Prostate gland (tissue), 2 donors: ENCODE data around the gene BOC. TPM values are rescaled to one million over a fixed set of nuclear protein-coding genes. Genes with fewer than 3 reads are reported as not detected.

Source experiments
- DNase-seq: peaks from one replicate; pipeline ENCODE4 v3.0.0-alpha.2; 2019; ENCODE audit warnings: low spot score
- H3K27ac ChIP-seq, 2 donors: fragments of 200-600 bp; sonication (generic); 2 replicates each; pipeline ENCODE4 v1.5.1; 2017 to 2019
- H3K27me3 ChIP-seq: fragments of 200-600 bp; sonication (generic); replicated peaks from 2 replicates; pipeline ENCODE4 v1.5.1; 2019; ENCODE audit not compliant: insufficient read depth
- H3K36me3 ChIP-seq, 2 donors: fragments of 200-600 bp; sonication (generic); 1 replicate in 1 of 2; 2 replicates in 1 of 2; pipeline versions ENCODE4 v1.5.1 to v1.8.1; 2017 to 2019
- H3K4me1 ChIP-seq: fragments of 200-600 bp; sonication (generic); replicated peaks from 2 replicates; pipeline ENCODE4 v1.5.1; 2019
- H3K4me3 ChIP-seq, 2 donors: fragments of 200-600 bp; sonication (generic); 2 replicates each; pipeline ENCODE4 v1.5.1; 2017 to 2019
- H3K9me3 ChIP-seq: fragments of 200-600 bp; sonication (generic); 2 replicates; pipeline ENCODE4 v1.5.1; 2017
- CTCF ChIP-seq, 4 experiments: fragments of 200-600 bp in 2 of 4; fragments of 450-650 bp in 2 of 4; sonication (generic) in 2 of 4; IDR thresholded peaks; 1 replicate in 3 of 4; 2 replicates in 1 of 4; pipeline ENCODE4 v1.5.1; 2016 to 2019; ENCODE audit warnings: antibody characterized with exemption in 4 of 4, mild to moderate bottlenecking in 2 of 4, moderate library complexity in 2 of 4
- POLR2A ChIP-seq: fragments of 450-650 bp; IDR thresholded peaks from one replicate; pipeline ENCODE4 v1.6.1; 2016; ENCODE audit warnings: antibody characterized with exemption, mild to moderate bottlenecking
- POLR2AphosphoS5 ChIP-seq: sonication (generic); formaldehyde crosslinking; IDR thresholded peaks from one replicate; pipeline ENCODE4 v1.6.1; 2017; ENCODE audit warnings: antibody characterized with exemption
- WGBS: methylation state at CpG from one replicate; pipeline ENCODE4 v1.1.5; 2018; 5-methylcytosine and 5-hydroxymethylcytosine counted together
- intact Hi-C: fragments of 100-400 bp; cut with DNase I; formaldehyde crosslinking; loops from one replicate; pipeline ENCODE4 v1.14.2; 2022
- total RNA-seq, 2 donors: library from RNA; depleted of rRNA; stranded (reverse); fragments of >200 nt; gene quantifications; one replicate each; pipeline ENCODE4 v1.1.0, GENCODE V29; 2016

The BOC gene
- total RNA-seq, 2 donors from 2014 or later, result 41.4 to 42.3 TPM

GRCh38 chr3:113292933-113293332 is 81.6 kb downstream of the BOC start:
- Histone ChIP-seq H3K27ac (no peak overlapping the region), H3K27me3 (no peaks in the 10 kb centered on the region), H3K36me3 (no peaks in the 10 kb centered on the region), H3K4me1 (no peaks in the 10 kb centered on the region), H3K4me3 (no peak overlapping the region), H3K9me3 (no peaks in the 10 kb centered on the region)
- intact Hi-C loops, result no loop called here
- 97% methylated on average over 2 of the region's 2 CpGs for WGBS
- TF ChIP-seq POLR2A (no peak), CTCF (IDR thresholded peaks at IDR 0.05) (no peak), POLR2AphosphoS5 (no peak)
- no peak for DNase-seq

GRCh38 chr3:113293348-113293747 is 82.0 kb downstream of the BOC start:
- Histone ChIP-seq H3K27ac (no peak overlapping the region), H3K36me3 (no peaks in the 10 kb centered on the region), H3K4me1 (no peaks in the 10 kb centered on the region), H3K9me3 (no peaks in the 10 kb centered on the region), H3K4me3 (no peak overlapping the region), H3K27me3 (no peaks in the 10 kb centered on the region)
- DNase-seq, result no peak
- TF ChIP-seq POLR2AphosphoS5 (no peak), CTCF (IDR thresholded peaks at IDR 0.05) (no peak), POLR2A (no peak)
- intact Hi-C loops, result no loop called here
- WGBS, result 25% methylated on average over 1 of the region's 1 CpG

DNA sequence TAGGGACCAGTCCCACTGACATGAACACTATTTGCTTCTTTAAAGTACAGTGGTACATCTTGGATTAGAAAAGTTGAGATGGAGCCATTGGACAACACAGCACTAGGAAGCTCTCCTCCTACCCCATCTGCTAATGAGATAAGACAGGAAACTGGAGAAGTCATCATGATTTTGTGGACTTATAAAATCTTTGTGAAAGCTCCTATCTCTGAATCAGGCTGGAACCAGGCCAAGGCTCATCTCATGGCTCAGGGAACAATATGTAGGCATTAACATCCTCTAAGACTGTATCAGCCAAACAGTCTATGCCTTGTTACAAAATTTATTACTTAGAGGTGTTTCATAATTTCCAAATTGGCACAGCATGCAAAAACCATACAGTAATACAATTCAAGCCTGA is 84.1 kb downstream of the BOC start:
- TF ChIP-seq POLR2AphosphoS5 (no peak), CTCF (IDR thresholded peaks at IDR 0.05) (no peak), POLR2A (no peak)
- Histone ChIP-seq H3K4me3 (no peak overlapping the region), H3K36me3 (no peaks in the 10 kb centered on the region), H3K27me3 (no peaks in the 10 kb centered on the region), H3K9me3 (no peaks in the 10 kb centered on the region), H3K27ac (no peak overlapping the region), H3K4me1 (no peaks in the 10 kb centered on the region)
- intact Hi-C loops, result no loop called here
- no peak for DNase-seq

- 58% methylated on average over 2 of the region's 2 CpGs for WGBS
- Histone ChIP-seq H3K9me3 (no peaks in the 10 kb centered on the region), H3K4me1 (no peaks in the 10 kb centered on the region), H3K4me3 (no peak overlapping the region), H3K27ac (no peak overlapping the region), H3K27me3 (no peaks in the 10 kb centered on the region), H3K36me3 (no peaks in the 10 kb centered on the region)
- intact Hi-C loops, result no loop called here
- DNase-seq, result no peak
- no peak for TF ChIP-seq POLR2A
- no peak for TF ChIP-seq CTCF (IDR thresholded peaks at IDR 0.05)
- no peak for TF ChIP-seq POLR2AphosphoS5
These were observed 85.9 kb downstream of the BOC start for GRCh38 chr3:113297287-113297686.

DNA sequence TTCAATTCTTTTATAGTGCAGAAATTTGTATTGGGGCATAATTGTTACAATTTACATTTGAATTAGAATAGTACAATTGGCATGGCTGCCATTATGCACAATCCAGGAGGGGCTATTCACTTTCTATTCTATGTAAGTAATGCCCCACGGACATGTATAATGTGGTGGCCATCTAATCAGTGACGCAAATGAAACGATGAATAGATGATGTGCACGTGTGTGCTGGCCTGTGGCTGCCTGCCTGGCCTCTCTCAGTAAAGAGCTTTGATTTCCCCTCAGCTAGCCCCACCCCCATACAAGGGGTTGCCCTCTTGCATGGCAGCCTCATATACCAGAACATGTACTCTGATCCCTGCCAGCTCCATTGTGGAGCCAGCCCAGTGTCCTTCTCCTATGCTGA is 86.5 kb downstream of the BOC start:
- H3K27ac ChIP-seq, result no peak overlapping the region
- DNase-seq, result no peak
- H3K36me3 ChIP-seq, result no peaks in the 10 kb centered on the region
- no peaks in the 10 kb centered on the region for H3K27me3 ChIP-seq
- intact Hi-C loops, result no loop called here
- 89% methylated on average over 4 of the region's 4 CpGs for WGBS
- H3K4me3 ChIP-seq, result no peak overlapping the region
- H3K9me3 ChIP-seq, result no peaks in the 10 kb centered on the region
- TF ChIP-seq POLR2A, result no peak
- no peak for TF ChIP-seq CTCF (IDR thresholded peaks at IDR 0.05)
- no peak for TF ChIP-seq POLR2AphosphoS5
- no peaks in the 10 kb centered on the region for H3K4me1 ChIP-seq
